ENCODE data around the gene MAK. TPM values are rescaled to one million over a fixed set of nuclear protein-coding genes. Genes with fewer than 3 reads are reported as not detected.
A peak's percentile ranks its signal among the peaks of the same experiment; 100 is the strongest.

Gene MAK
- total RNA-seq, 2 donors from 2014 or later = 0.09 to 1.8 TPM

GRCh38 chr6:10801224-10801848, 37.0 kb downstream of the MAK start:
- 44% methylated on average over 2 of the region's 2 CpGs for WGBS
- Histone ChIP-seq H3K4me1 (replicated peaks) (no peaks in the 10 kb centered on the region), H3K27me3 (replicated peaks; ENCODE audit: insufficient read depth) (no peaks in the 10 kb centered on the region), H3K9me3 (no peaks in the 10 kb centered on the region), H3K27ac (no peak overlapping the region), H3K4me3 (no peak overlapping the region), H3K36me3 (no peaks in the 10 kb centered on the region)
- no peak for TF ChIP-seq POLR2A (IDR thresholded peaks at IDR 0.05)
- peak; percentile 13 for TF ChIP-seq POLR2AphosphoS5 (IDR thresholded peaks at IDR 0.05)
- TF ChIP-seq, protein P1, sequence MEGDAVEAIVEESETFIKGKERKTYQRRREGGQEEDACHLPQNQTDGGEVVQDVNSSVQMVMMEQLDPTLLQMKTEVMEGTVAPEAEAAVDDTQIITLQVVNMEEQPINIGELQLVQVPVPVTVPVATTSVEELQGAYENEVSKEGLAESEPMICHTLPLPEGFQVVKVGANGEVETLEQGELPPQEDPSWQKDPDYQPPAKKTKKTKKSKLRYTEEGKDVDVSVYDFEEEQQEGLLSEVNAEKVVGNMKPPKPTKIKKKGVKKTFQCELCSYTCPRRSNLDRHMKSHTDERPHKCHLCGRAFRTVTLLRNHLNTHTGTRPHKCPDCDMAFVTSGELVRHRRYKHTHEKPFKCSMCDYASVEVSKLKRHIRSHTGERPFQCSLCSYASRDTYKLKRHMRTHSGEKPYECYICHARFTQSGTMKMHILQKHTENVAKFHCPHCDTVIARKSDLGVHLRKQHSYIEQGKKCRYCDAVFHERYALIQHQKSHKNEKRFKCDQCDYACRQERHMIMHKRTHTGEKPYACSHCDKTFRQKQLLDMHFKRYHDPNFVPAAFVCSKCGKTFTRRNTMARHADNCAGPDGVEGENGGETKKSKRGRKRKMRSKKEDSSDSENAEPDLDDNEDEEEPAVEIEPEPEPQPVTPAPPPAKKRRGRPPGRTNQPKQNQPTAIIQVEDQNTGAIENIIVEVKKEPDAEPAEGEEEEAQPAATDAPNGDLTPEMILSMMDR (IDR thresholded peaks at IDR 0.05) = peak; percentile 86 to 95 (median 89)
- peak; percentile 48 for DNase-seq (ENCODE audit: low spot score)
- intact Hi-C loops (cut with DNase I) = loop anchor here (2.0 to 10.0 kb wide), 2 partner anchors 289 to 327 kb away; no protein-coding TSS in a partner anchor

GRCh38 chr6:10800810-10801209, 37.5 kb downstream of the MAK start:
- WGBS = 65% methylated on average over 3 of the region's 3 CpGs
- intact Hi-C loops (cut with DNase I) = loop anchor here (2.0 to 10.0 kb wide), 2 partner anchors 288 to 326 kb away; no protein-coding TSS in a partner anchor
- no peak overlapping the region for H3K4me3 ChIP-seq
- no peaks in the 10 kb centered on the region for H3K9me3 ChIP-seq
- no peak for DNase-seq (ENCODE audit: low spot score)
- H3K27me3 ChIP-seq (replicated peaks; ENCODE audit: insufficient read depth) = no peaks in the 10 kb centered on the region
- H3K27ac ChIP-seq = no peak overlapping the region
- no peaks in the 10 kb centered on the region for H3K4me1 ChIP-seq (replicated peaks)
- TF ChIP-seq POLR2AphosphoS5 (IDR thresholded peaks at IDR 0.05) (no peak), POLR2A (IDR thresholded peaks at IDR 0.05) (no peak)
- TF ChIP-seq, protein P1 (IDR thresholded peaks at IDR 0.05) = no peak
- H3K36me3 ChIP-seq = no peaks in the 10 kb centered on the region

DNA sequence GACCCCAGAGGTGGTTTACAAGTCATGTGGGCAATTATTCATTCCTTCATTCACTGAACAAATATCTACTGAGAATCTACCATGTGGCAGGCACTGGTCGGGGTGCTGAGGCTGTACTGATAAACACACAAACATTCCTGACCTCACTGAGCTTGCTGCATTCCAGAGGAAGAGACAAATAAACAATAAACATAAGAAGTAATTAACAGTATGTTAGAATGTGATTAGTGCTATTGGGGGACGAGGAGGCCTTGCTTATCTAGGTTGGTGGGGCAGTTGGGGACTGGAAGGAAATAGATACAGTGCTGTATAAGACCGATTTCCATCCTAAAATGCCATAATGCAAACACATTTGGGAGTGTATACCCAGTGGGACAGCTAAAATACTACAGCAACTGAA, 44.1 kb downstream of the MAK start:
- Histone ChIP-seq H3K36me3 (no peaks in the 10 kb centered on the region), H3K4me1 (replicated peaks) (no peaks in the 10 kb centered on the region), H3K27ac (no peak overlapping the region), H3K27me3 (replicated peaks; ENCODE audit: insufficient read depth) (no peaks in the 10 kb centered on the region), H3K9me3 (no peaks in the 10 kb centered on the region), H3K4me3 (no peak overlapping the region)
- WGBS = 76% methylated on average over 3 of the region's 3 CpGs
- no peak for DNase-seq (ENCODE audit: low spot score)
- intact Hi-C loops (cut with DNase I) = no loop called here
- TF ChIP-seq, protein P1 (IDR thresholded peaks at IDR 0.05) = no peak
- TF ChIP-seq POLR2A (IDR thresholded peaks at IDR 0.05) (no peak), POLR2AphosphoS5 (IDR thresholded peaks at IDR 0.05) (no peak)

GRCh38 chr6:10793695-10794094, 44.6 kb downstream of the MAK start:
- no peaks in the 10 kb centered on the region for H3K36me3 ChIP-seq
- intact Hi-C loops (cut with DNase I) = no loop called here
- H3K27ac ChIP-seq = no peak overlapping the region
- H3K4me1 ChIP-seq (replicated peaks) = no peaks in the 10 kb centered on the region
- no peak for TF ChIP-seq POLR2AphosphoS5 (IDR thresholded peaks at IDR 0.05)
- no peak for TF ChIP-seq POLR2A (IDR thresholded peaks at IDR 0.05)
- TF ChIP-seq, protein P1 (IDR thresholded peaks at IDR 0.05) = no peak
- H3K9me3 ChIP-seq = no peaks in the 10 kb centered on the region
- DNase-seq (ENCODE audit: low spot score) = no peak
- no peaks in the 10 kb centered on the region for H3K27me3 ChIP-seq (replicated peaks; ENCODE audit: insufficient read depth)
- H3K4me3 ChIP-seq = no peak overlapping the region
- 93% methylated on average over 6 of the region's 6 CpGs for WGBS

DNA sequence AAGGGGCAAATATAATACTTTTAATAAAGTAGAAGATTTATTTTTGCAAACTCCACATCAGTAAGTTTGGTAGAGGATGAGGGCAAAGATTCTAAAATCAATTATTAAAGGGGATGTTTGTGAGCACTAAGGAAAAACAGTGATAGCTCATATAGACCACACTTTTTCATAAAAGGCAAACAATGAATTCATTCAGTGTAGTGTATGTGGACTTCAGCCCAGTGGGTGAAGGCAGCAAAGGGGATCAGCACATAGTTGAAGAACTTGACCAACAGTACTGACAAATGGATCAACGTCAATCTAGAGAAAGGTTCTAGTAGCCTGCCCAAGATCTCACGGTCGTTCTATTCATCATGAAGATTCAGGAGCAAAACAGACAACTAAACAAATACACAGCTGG, 45.3 kb downstream of the MAK start:
- Histone ChIP-seq H3K9me3 (no peaks in the 10 kb centered on the region), H3K27ac (no peak overlapping the region), H3K4me3 (no peak overlapping the region), H3K27me3 (replicated peaks; ENCODE audit: insufficient read depth) (no peaks in the 10 kb centered on the region), H3K4me1 (replicated peaks) (no peaks in the 10 kb centered on the region), H3K36me3 (no peaks in the 10 kb centered on the region)
- TF ChIP-seq, protein P1 (IDR thresholded peaks at IDR 0.05) = no peak
- TF ChIP-seq POLR2AphosphoS5 (IDR thresholded peaks at IDR 0.05) = no peak
- no peak for TF ChIP-seq POLR2A (IDR thresholded peaks at IDR 0.05)
- WGBS = 90% methylated on average over 3 of the region's 3 CpGs
- intact Hi-C loops (cut with DNase I) = no loop called here
- no peak for DNase-seq (ENCODE audit: low spot score)
